SK-N-MC (cell line): Measurements from ENCODE around the gene MAPK8.

ENCODE experiments used
- FOXP2 ChIP-seq: optimal IDR thresholded peaks from 2 replicates; pipeline ENCODE3; 2011; ENCODE audit warnings: mild to moderate bottlenecking, moderate library complexity; ENCODE audit not compliant: insufficient read depth; ENCODE audit errors: extremely low read length, control extremely low read depth
- POLR2AphosphoS5 ChIP-seq: IDR thresholded peaks from 2 replicates; pipeline ENCODE4 v1.6.1; 2012; ENCODE audit warnings: mild to moderate bottlenecking, low read depth, low read length, borderline replicate concordance

GRCh38 chr10:48412081-48412480 is 105.6 kb downstream of the MAPK8 start:
- no peak for TF ChIP-seq POLR2AphosphoS5
- TF ChIP-seq FOXP2: no peak
